SU-DHL-6 (cell line): ENCODE results near the gene WWOX.

Experiments used
- CTCF ChIP-seq: fragments of 200-600 bp; sonication (generic); IDR thresholded peaks from one replicate; pipeline ENCODE4 v1.5.1; 2017; ENCODE audit warnings: antibody characterized with exemption, mild to moderate bottlenecking, low read length, moderate library complexity; ENCODE audit not compliant: insufficient read depth, poor library complexity, severe bottlenecking
- EZH2phosphoT487 ChIP-seq: fragments of 200-600 bp; sonication (generic), shearing (Covaris generic); conservative IDR thresholded peaks from 2 replicates; pipeline ENCODE4 v1.6.1; 2018; ENCODE audit warnings: mild to moderate bottlenecking, antibody characterized with exemption, low read length, moderate library complexity, mixed read lengths

GRCh38 chr16:78098595-78099270 lies 721 bp upstream of the WWOX start:
- no peak for TF ChIP-seq CTCF
- no peak for TF ChIP-seq EZH2phosphoT487
